ENCODE results near the gene GPR4.
"Not testable (repeated sequence)": the region's sequence is repeated elsewhere in the genome, so short reads cannot be mapped to it uniquely, and the experiment has no call there.

Gene GPR4

DNA sequence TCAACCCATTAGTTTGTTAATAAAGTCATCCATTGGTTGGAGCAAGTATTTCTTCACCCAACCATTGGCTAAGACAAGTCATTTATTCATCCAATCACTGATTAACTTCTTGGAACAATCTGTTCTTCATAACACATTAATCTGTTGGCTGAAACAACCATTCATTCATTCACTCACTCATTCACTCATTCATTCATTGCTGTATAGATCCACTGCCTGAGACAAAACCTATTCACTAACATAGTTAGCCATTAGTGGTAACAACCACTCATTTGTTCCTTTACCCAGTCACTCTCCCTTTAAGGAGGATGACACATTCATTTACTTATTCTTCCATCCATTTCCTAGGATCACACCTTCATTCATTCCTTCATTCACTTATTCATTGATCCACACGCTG is 22.0 kb upstream of the GPR4 start:
- no peak for DNase-seq (ENCODE audit: low read depth in 4 of 4, low spot score in 1 of 4)

DNA sequence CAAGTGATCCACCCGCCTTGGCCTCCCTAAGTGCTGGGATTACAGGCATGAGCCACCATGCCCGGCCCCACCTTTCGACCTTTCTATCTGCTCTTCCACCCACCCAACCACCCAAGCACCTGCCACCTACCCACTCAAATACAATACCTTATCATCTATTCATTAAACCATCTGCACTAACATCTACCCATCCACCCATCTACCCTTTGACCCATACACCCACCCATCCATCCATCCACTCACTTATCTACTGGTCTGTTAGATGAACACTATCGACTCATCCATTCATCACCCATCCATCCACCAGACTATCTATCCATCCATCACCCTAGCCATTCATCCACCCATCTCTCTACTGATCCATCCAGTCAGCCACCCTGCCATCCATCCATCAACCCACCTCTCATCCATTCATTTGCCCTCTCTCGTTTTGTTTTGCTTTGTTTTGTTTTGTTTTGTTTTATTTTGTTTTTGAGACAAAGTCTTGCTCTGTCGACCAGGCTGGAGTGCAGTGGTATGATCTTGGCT is 20.0 kb upstream of the GPR4 start:
- no peak for DNase-seq (ENCODE audit: low read depth in 4 of 4, low spot score in 1 of 4)

DNA sequence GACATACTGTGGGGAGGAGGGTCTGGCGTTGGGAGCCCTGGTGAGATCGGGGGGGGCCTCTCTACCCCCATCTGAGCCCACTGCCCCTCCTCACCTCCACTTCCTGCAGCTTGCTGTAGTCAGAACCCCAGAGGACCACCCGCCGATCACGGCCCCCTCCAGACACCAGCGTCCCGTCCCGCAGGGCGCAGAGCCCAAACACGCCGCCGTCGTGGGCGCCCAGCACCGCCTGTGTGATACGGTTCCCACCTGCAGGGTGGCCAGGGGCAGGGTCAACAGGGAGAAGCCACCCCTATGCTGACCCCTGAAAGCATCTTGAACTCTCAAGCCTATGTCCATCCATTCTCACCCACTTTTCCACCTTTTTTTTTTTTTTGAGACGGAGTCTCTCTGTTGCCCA is 19.4 kb upstream of the GPR4 start:
- no peak for DNase-seq (ENCODE audit: low read depth in 4 of 4, low spot score in 1 of 4)

DNA sequence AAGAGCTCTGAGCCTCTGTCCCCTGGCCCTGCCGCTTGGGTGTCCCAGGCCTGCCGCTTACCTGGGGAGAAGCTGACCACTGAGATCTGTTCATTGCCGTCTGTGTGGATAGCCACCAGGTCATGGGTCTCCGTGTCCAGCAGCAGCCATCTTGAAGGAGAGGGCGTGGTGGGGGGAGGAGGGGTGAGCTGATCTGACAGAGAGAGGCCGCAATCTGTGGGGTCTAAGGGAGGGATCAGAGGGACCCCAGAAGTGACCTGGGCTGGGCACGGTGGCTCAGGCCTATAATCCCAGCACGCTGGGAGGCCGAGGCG is 14.6 kb upstream of the GPR4 start:
- no peak for DNase-seq (ENCODE audit: low read depth in 4 of 4, low spot score in 1 of 4)

DNA sequence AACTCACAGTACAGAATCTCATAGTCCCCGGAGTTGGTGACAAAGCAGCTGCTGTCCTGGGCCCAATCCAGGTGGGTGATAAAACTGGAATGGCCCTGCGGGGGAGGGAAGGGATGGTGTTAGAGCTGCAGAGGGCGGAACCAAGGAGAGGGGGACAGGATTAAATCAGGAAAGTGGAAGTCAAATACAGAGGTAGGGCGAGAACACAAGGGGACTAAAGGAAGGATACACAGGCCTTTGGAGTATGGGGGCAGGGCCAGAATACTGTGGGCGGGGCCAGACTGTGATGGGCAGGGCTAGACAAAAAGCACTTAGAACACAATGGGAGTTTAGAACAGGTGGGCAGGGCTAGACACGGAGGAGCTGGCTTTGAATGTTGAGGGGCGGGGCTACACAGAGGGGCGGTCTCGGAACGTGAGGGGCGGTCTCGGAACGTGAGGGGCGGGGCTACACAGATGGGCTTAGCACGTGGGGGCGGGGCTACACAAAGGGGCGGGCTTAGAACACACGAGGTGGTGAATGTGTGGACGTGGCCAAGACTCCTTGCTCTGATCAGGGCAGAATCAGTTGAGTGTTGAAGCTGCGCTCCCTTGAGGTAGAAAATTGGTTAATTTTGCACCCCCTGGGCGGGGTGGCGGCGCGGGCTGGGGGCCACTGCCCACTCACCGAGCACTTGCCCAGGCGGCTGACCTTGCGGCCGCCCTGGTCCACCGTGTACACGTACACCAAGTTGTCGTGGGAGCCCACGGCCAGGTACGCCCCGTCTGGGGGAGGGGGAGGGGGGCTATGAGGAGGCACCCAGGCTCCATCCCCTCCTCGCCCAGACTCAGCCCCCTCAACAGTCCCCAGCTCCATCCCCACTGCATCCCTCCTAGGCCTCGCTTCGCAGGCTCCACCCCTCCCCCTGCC is 14.0 kb upstream of the GPR4 start:
- peak in 3 of 4 experiments; percentile 73 to 83 (median 78) for DNase-seq (ENCODE audit: low read depth in 4 of 4, low spot score in 1 of 4)

DNA sequence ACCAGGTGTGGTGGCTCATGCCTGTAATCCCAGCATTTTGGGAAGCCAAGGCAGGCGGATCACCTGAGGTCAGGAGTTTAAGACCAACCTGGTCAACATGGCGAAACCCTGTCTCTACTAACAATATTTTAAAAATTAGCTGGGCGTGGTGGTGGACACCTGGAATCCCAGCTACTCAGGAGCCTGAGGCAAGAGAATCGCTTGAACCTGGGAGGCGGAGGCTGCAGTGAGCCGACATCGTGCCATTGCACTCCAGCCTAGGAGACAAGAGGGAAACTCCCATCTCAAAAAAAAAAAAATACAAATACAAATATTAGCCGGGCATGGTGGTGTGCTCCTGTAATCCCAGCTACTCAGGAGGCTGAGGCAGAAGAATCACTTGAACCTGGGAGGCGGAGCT is 13.0 kb upstream of the GPR4 start:
- DNase-seq (ENCODE audit: low read depth in 4 of 4, low spot score in 1 of 4): not testable (repeated sequence)

DNA sequence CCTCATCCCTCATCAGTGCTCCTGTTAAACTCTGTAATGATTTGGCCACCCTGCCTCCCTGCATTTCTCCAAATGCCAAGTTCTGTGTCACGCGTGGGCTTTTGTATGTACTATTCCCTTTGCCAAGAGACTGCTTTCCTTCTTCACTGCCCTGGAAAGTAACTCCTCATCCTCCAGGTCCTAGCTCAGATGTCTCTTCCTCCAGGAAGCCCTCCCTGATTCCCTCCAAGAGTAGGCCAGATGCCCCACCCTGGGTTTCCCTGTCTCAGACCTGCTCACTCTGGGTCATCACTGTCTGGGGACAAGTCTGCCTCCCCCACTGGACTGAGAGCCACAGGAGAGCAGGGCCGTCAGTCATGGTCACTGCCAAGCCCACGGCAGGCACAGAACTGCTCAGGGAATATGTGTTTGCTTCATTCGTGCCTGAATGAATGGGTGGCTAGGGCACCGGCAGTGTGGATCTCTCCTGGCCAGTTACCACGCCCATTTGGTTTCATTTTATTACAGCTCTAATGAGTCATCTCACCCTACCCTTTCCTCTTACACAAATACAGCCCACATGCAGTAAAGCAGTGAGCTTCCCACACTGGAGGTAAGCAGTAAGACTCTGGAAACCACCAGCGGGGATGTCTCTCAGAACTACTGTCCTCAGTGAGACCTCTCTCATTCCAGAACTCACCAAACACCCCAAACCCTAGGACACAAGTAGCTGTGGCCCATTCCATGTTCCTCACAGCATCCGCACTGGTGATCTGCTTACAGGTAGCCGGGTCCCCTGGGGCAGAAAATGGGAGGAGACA is 12.1 kb upstream of the GPR4 start:
- peak in 1 of 4 experiments; percentile 45 for DNase-seq (ENCODE audit: low read depth in 4 of 4, low spot score in 1 of 4)

DNA sequence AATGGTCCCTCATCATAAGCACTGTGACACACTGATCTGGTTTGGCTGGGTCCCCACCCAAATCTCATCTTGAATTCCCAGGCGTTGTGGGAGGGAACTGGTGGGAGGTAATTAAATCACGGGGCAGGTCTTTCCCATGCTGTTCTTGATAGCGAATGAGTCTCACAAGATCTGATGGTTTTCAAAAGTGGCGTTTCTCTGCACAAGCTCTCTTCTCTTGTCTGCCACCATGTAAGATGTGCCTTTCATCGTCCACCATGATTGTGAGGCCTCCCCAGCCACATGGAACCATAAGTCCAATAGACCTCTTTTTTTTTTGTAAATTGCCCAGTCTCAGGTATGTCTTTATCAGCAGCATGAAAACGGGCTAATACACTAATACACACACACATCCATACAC is 6.9 kb upstream of the GPR4 start:
- DNase-seq (ENCODE audit: low read depth in 4 of 4, low spot score in 1 of 4): no peak

DNA sequence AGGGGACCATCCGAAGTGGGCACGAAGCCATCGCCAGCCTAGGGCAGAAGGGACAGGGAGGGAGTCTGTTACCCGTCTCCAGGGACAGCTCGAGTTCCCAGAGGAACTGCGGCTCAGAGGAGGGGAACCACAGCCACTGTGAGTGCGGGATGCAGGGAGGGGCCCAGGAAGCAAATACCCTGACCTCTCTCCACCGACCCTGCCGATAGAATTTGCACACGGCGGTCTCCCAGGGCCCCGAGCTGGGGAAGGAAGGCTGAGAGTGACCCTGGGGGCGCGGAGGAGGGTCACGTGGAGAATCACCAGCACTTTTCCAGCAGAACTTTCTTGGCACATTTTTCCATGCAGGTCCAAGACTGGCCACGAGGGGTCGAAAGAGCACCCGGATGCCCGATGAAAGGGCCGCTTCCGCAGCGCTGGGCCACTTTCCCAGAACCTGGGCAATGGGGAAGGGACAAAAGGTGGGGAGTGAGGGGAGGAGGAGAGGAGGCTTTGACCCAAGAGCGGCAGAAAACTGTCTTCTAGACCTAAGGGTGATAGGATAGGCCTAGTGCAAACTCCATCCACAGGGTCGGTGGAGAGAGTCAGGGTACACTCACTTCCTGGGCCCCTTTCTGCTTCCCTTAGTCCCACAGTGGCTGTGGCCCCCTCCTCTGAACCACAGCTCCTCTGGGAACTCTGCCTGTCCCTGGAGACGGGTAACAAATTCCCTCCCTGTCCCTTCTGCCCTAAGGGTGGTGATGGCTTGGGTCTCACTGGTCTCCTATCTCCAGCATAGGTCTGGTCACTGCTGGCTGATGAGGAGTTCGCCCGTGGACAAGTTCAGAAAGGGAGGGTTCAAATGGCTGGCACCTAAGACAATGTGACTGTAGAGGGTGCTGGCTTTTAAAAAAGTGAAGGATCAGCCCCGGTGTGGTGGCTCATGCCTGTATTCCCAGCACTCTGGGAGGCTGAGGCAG is 5.3 kb upstream of the GPR4 start:
- DNase-seq (ENCODE audit: low read depth in 4 of 4, low spot score in 1 of 4): peak in 1 of 4 experiments; percentile 36

DNA sequence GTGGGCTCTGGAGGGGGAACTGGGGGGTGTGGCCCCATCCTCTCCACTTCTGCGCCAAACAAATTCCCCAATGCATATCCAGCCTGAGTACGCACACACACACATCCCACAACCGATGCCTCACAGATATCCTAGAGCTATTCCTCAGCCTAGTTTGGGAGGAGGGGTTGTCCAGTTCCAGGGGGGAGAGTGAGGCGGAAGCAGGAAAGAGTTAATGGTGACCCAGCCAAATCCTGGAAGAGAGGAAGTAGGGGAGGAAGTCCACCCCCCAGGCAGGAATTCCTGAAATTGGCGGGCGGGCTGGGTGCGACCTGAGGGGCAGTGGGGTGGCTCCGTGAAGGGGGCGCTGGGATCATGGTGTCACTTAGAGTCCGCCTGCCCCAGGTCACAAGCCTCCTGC is 897 bp downstream of the GPR4 start:
- DNase-seq (ENCODE audit: low read depth in 4 of 4, low spot score in 1 of 4): no peak

DNA sequence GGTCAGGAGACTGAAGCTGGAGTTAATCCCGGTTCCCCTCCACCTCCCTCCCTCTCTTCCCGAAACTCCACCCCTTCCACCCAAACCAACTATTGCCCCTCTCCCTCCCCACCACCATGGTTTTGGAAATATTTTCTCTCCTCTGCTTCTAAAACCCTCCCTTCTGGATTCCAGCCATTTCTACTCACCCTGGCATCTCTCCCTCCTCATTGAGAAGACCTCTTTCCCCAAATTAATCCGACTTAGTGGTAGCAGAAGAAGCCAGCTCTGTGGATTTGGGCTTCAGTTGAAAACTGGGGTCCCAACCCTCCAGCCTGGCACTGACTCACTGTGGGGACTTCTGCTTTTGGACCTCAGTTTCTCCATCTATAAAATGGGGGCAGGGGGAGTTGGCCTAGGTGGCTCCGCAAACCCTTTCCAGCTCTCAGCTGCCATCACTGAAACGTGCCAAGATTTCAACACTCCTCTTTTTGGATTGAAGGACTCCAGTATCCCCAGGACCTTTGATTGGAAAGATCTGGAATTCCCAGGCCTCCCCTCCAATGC is 1.6 kb downstream of the GPR4 start:
- DNase-seq (ENCODE audit: low read depth in 4 of 4, low spot score in 1 of 4): no peak

DNA sequence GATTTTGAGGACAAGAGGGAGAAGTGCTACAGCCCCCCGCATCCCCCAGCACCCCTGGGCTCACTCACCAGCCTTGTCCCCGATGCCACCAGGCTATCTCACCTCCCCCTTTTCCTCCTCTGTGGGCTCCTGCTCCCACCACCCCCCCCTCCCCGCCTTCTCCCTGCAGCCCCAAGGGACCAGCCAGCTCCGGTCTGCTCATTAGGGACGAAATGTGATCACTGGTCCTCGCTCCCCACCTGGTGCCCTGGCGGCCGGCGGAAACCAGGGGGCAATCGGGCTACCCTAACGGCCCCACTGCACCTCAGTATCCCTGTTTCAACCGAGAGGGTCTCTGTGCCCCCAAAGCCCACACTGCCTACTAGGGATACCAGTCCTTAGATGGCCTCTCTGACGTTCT is 2.7 kb downstream of the GPR4 start:
- no peak for DNase-seq (ENCODE audit: low read depth in 4 of 4, low spot score in 1 of 4)

DNA sequence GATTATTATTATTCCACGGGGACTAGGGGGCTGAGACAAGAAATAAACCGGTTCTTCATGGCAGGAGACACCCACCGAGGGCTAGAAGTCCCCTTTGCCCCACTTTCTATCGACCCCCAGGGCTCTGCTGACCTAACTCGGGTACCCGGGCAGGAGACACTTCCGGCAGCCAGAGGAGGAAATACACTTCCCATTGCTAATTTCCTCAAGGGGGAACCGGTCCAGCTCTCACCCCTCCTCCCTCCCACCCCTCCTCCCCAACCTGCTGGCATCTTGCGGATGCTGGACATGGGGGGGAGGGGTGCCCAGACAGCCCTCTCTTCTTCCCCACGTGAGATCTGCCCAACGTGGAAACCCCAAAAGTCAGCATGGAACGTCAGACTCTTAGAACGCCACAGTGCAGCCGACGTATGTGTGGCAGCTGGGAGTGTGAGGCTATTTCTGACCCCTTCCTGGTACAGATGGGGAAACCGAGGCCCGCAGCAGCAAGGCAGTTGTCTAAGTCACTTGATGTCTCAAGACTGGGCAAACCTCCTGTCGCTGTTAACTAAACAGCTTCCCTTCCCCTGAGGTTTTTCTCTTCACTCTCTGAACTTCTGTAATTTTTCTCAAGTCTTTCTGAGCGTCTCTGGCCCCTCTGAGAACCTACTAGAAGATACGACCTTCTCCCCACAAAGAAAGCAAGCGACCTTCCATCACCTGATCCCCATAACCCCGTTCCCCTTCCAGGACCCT is 3.6 kb downstream of the GPR4 start:
- no peak for DNase-seq (ENCODE audit: low read depth in 4 of 4, low spot score in 1 of 4)

DNA sequence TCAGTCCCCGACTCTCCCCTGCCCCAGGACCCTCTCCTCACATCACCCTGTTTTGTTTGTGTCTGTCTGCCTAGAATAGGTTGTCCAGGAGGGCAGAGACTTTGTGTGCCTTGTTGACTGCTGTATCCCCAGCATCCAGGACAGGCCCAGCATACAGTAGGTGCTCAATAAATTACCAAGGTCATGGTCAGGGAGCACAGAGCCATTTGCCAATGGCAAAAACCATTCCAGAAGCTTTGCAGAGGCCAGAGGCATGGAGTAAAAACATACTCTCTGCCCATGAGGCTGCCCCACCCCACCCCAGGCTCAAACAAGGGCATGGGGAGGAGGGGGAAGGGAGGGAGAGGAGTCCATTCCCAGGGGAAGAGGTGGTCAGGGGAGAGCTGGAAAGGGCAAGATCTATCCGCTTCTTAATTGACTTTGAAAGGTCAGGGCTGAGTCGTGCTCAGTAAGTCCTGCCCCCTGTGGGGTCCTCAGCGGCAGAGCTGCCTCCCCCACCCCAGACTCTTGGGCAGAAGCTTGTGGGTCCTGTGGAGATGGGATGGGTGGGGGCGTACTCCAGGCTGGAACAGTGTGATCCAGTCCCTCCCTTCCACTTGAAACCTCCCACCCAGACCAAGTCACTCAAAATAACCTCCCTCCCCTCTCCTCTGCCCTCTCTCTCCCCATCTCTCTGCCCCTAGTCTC is 4.4 kb downstream of the GPR4 start:
- no peak for DNase-seq (ENCODE audit: low read depth in 4 of 4, low spot score in 1 of 4)

DNA sequence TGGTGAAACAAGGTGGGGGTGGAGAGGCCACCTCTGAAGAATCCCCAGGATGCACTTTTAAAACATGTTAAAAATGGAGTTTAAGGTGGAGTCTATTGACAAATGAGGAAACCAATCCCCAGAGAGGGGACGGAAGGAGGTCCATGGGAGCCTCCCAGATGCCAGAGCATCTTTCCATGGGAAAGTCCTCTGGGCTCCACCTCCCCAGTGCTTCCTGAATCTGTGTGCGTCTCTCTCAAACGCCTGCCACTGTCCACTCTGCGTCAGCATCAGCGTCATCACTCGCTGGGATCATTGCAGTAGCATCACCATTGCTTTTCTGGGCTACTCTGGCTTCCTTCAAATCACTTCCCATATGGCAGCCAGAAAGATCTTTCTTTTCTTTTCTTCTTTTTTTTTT is 6.2 kb downstream of the GPR4 start:
- DNase-seq (ENCODE audit: low read depth in 4 of 4, low spot score in 1 of 4): no peak

DNA sequence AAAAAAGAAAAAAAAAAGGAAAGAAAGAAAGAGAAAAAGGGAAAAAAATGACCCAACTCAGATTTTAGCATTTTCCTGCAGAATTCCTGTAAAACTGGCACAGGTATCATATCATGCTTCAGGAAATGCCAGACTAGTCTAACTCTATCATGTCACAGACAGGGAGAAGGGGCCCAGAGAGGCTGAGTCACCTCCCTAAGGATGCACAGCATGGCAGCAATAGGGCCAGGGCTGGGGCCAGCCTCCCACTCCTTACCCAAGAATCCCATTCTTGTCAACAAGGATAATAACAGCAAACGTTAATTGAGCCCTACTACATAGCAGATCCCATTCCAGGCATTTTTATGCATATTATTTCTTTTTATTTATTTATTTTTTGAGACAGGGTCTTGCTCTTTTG is 8.5 kb downstream of the GPR4 start:
- no peak for DNase-seq (ENCODE audit: low read depth in 4 of 4, low spot score in 1 of 4)

DNA sequence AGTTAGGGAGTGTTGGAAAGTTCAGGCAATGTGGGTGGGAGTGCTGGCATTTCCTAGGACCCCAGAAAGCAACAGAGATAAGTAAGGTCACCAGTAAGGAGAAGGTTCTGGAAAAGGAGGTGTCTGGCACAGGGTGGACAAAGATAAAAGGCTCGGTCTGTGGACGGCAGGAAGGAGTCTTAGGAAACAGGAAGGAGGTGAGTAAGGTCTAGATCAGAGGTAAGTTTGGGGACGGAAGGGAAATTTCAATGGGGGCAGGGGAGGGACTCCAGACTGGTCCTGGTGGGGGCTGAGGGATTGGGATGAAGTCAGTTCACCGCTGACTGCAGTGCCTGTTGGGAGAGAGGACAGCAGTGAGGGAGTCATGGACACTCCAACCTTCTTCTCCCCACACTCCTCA is 9.6 kb downstream of the GPR4 start:
- no peak for DNase-seq (ENCODE audit: low read depth in 4 of 4, low spot score in 1 of 4)

DNA sequence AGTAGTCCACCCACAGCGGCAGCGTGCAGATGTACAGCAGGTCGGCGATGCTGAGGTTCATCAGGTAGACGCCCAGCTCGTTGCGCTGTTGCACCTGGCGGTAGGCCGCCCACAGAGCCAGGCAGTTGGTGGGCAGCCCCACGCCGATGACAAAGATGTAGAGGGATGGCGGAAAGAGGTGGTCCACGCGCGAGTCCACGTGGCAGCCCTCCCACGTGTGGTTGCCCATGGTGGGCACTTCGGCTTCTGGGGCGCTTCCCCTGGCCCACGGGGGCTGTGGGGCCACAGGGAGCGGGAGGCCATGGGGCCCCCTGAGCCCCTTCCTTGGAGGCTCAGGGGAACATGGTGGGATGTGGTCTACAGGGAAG is 10.4 kb downstream of the GPR4 start:
- no peak for DNase-seq (ENCODE audit: low read depth in 4 of 4, low spot score in 1 of 4)

DNA sequence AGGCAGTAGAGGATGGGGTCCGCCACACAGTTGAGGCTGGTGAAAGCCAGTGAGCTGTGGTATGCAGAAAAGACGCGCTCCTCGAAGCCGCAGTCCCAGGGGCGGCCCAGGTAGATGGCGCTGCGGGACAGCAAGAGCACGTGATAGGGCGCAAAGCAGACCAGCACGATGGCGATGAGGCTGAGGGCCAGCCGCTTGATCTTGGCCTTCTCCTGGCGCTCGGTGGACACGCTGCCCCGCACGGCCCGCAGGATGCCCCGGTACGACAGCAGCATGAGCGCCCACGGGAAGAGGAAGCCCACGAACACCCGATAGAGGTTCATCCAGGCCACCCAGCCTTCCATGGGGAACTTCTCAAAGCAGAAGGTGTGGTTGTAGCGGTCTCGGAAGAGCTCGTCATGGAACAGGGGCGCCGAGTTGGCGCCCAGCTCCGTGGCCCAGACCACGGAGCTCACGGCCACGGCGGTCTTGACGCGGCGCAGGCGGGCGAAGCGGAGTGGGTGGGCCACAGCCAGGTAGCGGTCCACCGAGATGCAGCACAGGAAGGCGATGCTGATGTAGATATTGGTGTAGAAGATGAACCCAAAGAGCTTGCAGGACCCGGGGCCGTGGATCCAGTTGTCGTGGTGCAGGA is 10.9 kb downstream of the GPR4 start:
- DNase-seq (ENCODE audit: low read depth in 4 of 4, low spot score in 1 of 4): peak in 2 of 4 experiments; percentile 24 to 32

Measured in stimulated activated CD4-positive, alpha-beta T cell treated with anti-CD3 and anti-CD28 coated beads, Interleukin-1b, Interleukin-23, amount 100 ng/mL, for 24 hours (primary cell).